Motor neuron (in vitro differentiated cells): Measurements from ENCODE around the gene SELENOF. TPM values are rescaled to one million over a fixed set of nuclear protein-coding genes. Genes with fewer than 3 reads are reported as not detected.

Experiments
- ATAC-seq, 8 experiments: fragments of 200-7000 bp; cut with Tn5 transposase; replicated peaks in 6 of 8; 2 replicates each; pipeline ENCODE4 v1.8.0; 2021; ENCODE audit warnings: mild to moderate bottlenecking in 8 of 8, moderate library complexity in 8 of 8
- H3K27ac ChIP-seq, 2 donors: fragments of 250-450 bp; sonication (Bioruptor Pico); 2 replicates each; pipeline ENCODE4 v1.9.0; 2021; ENCODE audit warnings: antibody characterized with exemption in 2 of 2, mild to moderate bottlenecking in 2 of 2, moderate library complexity in 1 of 2
- H3K4me1 ChIP-seq, 2 donors: fragments of 250-450 bp; sonication (Bioruptor Pico); replicated peaks in 1 of 2; 2 replicates each; pipeline ENCODE4 v1.6.1; 2021; ENCODE audit warnings: antibody characterized with exemption in 2 of 2, mild to moderate bottlenecking in 2 of 2, moderate library complexity in 1 of 2
- H3K4me3 ChIP-seq, 5 donors: fragments of 250-450 bp; sonication (Bioruptor Pico); 2 replicates each; pipeline ENCODE4 v1.9.0; 2021; ENCODE audit warnings: antibody characterized with exemption in 5 of 5, mild to moderate bottlenecking in 5 of 5, moderate library complexity in 4 of 5
- WGBS, 10 experiments: fragments of 450-650 bp; shearing (Covaris generic); methylation state at CpG; one replicate each; pipeline ENCODE4 v1.0.0; 2022; 5-methylcytosine and 5-hydroxymethylcytosine counted together
- in situ Hi-C, 9 experiments: fragments of 400-800 bp; cut with MboI; loops; one replicate each; pipeline ENCODE4 v1.15.0; 2021; ENCODE audit warnings: low sequenced_read_pairs in 9 of 9, low pct_unique_long_range_greater_than_20kb in 2 of 9; ENCODE audit not compliant: unreplicated experiment in 9 of 9
- total RNA-seq, 8 experiments: library from RNA; unstranded; fragments of 300-600 nt; gene quantifications; 2 replicates each; pipeline versions ENCODE4 v1.2.3 to v1.2.4, GENCODE V29; 2022

The SELENOF gene
- total RNA-seq = 100 to 1,000 TPM; 129 to 302 (median 173) TPM

DNA sequence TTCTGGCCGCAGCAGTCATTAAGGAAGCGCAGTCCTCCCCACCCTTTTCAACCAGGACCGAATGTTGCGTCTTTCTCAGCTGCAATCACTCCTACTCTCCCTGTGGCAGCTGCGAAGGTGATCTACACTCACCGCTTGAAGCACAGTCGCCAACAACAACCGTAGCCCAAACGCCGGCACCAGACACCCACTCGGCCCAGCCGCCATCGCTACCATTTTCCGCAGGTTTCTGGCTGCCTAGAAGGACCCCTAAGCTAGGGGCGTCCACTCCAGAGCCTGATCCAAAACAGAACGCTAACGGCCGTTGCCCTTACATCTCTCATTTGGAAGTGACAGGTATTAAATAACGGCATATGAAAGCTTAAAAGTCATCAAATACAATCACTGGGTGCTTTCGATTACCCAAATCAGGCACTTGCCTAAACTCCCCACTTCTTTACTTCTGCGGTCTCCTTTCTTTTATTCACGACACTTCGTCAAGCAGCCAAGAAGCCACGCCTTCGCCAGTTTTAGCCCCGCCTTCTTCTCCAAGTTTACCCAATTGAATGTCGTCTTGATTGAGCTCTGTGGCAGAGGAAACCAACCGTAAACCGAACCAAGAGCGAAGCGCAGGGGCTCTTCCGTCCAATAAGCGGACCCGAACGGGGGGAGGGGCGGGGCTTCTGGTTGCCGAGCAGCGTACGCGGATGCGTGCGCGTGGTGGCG, at the start of gene SELENOF:
SELENOF (minus strand) TSS at position 231 of the 705 bp plus-strand sequence; CDS start at position 216, 15 bp downstream.
- Histone ChIP-seq H3K4me1 (peaks cover 6 to 10% of the 10 kb centered on the region in 2 donors), H3K27ac (peak within 1 kb of the TSS; percentile 99 to 100), H3K4me3 (peak within 1 kb of the TSS; percentile 76 to 93 (median 84))
- ATAC-seq = peak; percentile 84 to 94 (median 92)
- in situ Hi-C loops = no loop called here
- WGBS, 10 experiments = 0 to 3% (median 1%) methylated on average over 6 to 35 of the region's 44 CpGs; no CpG with 5 or more reads in 1 of the 10 experiments

DNA sequence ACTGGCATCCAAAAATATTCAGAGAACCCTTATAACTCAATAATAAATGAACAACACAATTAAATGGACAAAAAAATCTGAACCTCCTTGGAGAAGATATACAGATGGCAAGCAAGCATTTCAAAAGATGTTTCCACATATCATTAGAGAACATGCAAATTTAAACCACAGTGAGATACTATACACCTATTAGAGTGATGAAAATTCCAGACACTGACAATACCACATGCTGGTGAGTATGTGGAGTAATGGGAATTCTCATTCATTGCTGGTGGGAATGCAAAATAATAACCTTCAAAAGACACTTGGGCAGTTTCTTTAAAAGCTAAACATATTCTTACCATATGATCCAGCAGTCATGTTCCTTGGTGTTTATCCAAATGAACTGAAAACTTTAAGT, 46.6 kb upstream of the SELENOF start:
- in situ Hi-C loops = loop anchor here in 1 of 9 experiments (25.0 kb wide), 1 partner anchor 123 kb away; no protein-coding TSS in a partner anchor
- Histone ChIP-seq H3K27ac (no peak overlapping the region), H3K4me3 (no peak overlapping the region), H3K4me1 (no peaks in the 10 kb centered on the region)
- ATAC-seq = peak in 2 of 8 experiments; percentile 23 to 61

DNA sequence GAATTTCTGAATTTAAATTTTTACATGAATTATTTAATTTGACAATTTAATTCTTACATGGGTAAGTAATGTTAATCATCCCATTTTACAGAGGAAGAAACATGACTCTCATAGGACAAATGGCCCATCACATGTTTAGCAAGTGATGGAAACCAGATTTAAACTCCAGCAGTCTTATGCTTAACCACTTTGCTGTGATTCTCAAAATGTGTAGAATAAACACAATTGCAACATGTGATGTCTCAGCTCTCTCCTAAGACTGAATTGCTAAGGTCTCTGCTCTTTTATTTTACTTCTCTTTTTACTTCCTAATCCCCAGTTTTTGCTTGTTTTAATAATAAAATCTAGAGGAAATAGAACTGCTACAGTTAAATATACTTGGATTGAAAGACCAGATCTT, 43.3 kb upstream of the SELENOF start:
- Histone ChIP-seq H3K4me3 (no peak overlapping the region), H3K27ac (no peak overlapping the region), H3K4me1 (peaks cover 0 to 10% of the 10 kb centered on the region in 2 donors)
- ATAC-seq = no peak
- in situ Hi-C loops = loop anchor here in 1 of 9 experiments (25.0 kb wide), 1 partner anchor 120 kb away; no protein-coding TSS in a partner anchor

DNA sequence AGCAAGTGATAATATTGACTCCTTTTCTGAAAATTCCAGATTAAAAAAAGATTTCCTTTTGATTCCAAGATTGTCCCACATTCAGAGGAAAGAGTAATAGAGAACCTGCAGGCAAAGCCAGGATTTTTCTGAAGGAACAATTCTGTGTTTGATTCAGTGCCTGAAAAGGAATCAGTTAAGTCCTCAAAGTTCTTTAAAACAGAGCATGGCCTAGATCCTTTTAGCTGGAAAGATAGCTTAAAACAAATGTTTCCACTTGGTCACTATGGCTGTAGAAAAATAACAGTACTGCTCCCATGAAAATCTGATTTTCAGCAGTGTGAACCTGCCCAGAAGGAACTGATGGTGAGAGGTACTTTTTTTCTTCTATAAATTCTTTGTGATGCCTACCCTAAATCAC, 42.3 kb upstream of the SELENOF start:
- Histone ChIP-seq H3K4me1 (peaks cover 8 to 17% of the 10 kb centered on the region in 2 donors), H3K4me3 (no peak overlapping the region), H3K27ac (no peak overlapping the region)
- ATAC-seq = no peak
- in situ Hi-C loops = loop anchor here in 1 of 9 experiments (25.0 kb wide), 1 partner anchor 119 kb away; no protein-coding TSS in a partner anchor

DNA sequence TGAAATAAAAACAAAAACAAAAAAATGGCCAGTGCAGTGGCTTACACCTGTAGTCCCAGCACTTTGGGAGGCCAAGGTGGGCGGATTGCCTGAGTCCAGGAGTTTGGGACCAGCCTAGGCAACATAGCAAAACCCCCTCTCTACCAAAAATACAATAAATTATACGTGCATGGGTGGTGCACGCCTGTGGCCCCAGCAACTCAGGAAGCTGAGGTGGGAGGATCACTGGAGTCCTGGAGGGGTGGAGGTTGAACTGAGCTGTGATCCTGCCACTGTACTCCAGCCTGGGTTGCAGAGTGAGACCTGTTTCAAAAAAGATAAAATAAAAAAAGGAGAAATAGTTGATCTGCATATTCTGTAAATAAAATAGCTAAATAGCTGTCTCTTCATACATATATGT, 41.8 kb upstream of the SELENOF start:
- 44 to 100% (median 93%) methylated on average over 1 to 3 of the region's 3 CpGs; no CpG with 5 or more reads in 4 of the 10 experiments for WGBS, 10 experiments
- peaks cover 12 to 21% of the 10 kb centered on the region in 2 donors for H3K4me1 ChIP-seq

DNA sequence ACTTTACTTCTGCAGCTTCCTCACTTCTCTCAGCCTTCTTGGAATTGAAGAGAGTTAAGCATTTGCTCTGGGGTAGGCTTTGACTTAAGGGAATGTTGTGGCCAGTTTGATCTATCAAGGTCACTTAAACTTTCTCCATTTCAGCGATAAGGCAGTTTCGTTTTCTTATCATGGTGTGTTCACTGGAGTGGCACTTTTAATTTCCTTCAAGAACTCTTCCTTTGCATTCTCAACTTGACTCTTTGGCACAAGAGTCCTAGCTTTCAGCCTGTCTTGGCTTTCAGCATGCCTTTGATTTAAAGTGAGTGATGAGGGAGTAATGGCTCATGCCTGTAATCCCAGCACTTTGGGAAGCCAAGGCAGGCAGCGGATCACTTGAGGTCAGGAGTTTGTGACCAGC, 39.2 kb upstream of the SELENOF start:
- in situ Hi-C loops = loop anchor here in 1 of 9 experiments (25.0 kb wide), 1 partner anchor 116 kb away; no protein-coding TSS in a partner anchor
- Histone ChIP-seq H3K27ac (no peak overlapping the region), H3K4me1 (peaks cover 18 to 21% of the 10 kb centered on the region in 2 donors), H3K4me3 (no peak overlapping the region)
- 56 to 69% (median 63%) methylated on average over 2 to 3 of the region's 3 CpGs; no CpG with 5 or more reads in 3 of the 10 experiments for WGBS, 10 experiments
- no peak for ATAC-seq

More for the DNA sequence above, 41.8 kb upstream of the SELENOF start:
- H3K4me3 ChIP-seq = no peak overlapping the region
- H3K27ac ChIP-seq = no peak overlapping the region
- peak in 1 of 8 experiments; percentile 81 for ATAC-seq
- in situ Hi-C loops = loop anchor here in 1 of 9 experiments (25.0 kb wide), 1 partner anchor 118 kb away; no protein-coding TSS in a partner anchor

DNA sequence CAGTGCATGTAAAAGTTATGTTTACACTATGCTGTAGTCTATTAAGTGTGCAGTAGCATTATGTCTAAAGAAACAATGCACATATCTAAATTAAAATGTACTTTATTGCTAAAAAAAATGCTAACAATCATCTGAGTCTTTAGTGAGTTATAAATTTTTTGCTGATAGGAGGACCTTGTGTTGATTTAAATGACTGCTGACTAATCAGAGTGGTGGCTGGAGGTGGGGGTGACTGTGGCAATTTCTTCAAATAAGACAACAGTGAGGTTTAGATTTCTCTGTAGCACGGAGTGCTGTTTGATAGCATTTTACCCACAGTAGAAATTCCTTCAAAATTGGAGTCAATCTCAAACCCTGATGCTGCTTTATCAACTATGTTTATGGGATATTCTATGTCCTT, 37.5 kb upstream of the SELENOF start:
- Histone ChIP-seq H3K4me3 (no peak overlapping the region), H3K4me1 (peaks cover 18 to 21% of the 10 kb centered on the region in 2 donors), H3K27ac (no peak overlapping the region)
- in situ Hi-C loops = loop anchor here in 1 of 9 experiments (25.0 kb wide), 1 partner anchor 114 kb away; no protein-coding TSS in a partner anchor
- 29 to 100% (median 100%) methylated on average over 1 of the region's 1 CpG; no CpG with 5 or more reads in 3 of the 10 experiments for WGBS, 10 experiments
- ATAC-seq = peak in 3 of 8 experiments; percentile 28 to 38 (median 30)

DNA sequence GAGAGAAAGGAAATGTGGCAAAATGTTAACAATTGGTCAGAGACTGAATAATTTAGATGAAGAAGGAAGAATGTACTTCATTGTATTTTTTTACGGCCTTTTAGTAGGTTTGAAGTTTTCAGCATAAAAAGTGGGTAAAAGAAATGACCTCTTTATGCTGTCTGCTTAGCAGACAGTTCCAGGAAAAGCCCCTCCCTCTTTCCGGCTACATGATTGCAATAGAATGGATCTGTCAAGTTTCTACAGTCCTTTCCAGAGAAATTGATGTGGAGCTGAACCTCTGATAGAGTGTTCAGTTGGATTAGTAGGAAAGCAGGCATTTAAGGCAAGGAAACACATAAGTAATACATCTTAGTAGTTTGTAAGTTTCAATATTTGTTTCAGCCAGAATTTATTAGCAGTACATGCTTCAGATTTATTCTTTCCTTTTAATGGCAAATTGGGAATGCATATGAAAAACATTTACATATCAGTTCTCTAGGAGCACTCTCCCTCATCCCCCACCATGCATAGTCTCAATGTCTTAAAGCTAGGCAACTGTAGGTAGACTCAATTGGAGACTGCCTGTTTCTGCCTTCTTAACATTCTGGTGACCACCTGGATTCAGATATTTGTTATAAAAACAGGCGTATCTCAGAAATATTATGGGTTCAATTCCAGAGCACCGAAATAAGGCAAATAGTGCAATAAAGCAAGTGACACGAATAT, 36.9 kb upstream of the SELENOF start:
- H3K4me1 ChIP-seq = peaks cover 18 to 21% of the 10 kb centered on the region in 2 donors
- WGBS, 10 experiments = 20 to 77% (median 61%) methylated on average over 2 to 5 of the region's 5 CpGs
- in situ Hi-C loops = loop anchor here in 1 of 9 experiments (25.0 kb wide), 1 partner anchor 114 kb away; no protein-coding TSS in a partner anchor
- no peak overlapping the region for H3K4me3 ChIP-seq
- ATAC-seq = peak; percentile 50 to 95 (median 78)
- no peak overlapping the region for H3K27ac ChIP-seq

DNA sequence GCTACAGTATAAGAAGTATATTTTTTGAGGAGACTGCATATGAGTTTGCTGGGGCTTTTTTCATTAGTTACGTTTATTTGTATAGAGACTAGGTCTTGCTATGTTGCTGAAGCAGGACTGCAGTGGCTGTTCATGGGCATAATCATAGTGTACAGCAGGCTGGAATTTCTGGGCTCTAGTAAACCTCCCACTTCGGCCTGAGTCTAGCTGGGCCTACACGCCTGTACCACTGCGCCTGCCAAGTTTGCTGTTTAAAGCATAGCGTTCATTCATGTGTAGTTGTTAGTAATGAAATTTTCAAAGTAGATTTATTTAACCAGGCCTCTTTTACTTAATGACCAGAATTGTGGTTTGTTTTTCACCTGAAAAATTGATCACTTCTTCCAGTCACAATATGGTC, 34.3 kb upstream of the SELENOF start:
- H3K27ac ChIP-seq = no peak overlapping the region
- H3K4me3 ChIP-seq = no peak overlapping the region
- WGBS, 10 experiments = 14 to 100% (median 96%) methylated on average over 1 to 5 of the region's 5 CpGs; no CpG with 5 or more reads in 1 of the 10 experiments
- peaks cover 17 to 18% of the 10 kb centered on the region in 2 donors for H3K4me1 ChIP-seq
- in situ Hi-C loops = no loop called here
- no peak for ATAC-seq

DNA sequence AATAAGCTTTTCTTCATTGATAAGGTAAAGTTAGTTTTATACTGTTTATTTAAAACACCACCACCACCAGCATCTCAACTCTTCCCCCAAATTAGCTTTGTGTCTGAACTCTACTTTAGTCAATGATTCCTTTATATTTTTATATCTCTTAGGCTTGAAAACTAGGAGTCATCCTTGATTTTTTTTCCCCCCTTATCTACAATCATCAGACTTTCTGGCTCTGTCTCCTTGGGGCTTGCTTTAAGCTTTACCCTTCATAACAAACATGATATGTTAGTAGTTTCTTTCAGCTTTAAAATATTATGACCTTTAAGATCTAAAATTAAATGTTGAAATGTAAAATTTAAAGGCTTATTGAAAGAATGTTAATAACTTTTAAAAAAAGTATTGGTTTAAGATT, 28.8 kb upstream of the SELENOF start:
- Histone ChIP-seq H3K4me1 (no peaks in the 10 kb centered on the region), H3K4me3 (no peak overlapping the region), H3K27ac (no peak overlapping the region)
- in situ Hi-C loops = no loop called here
- ATAC-seq = no peak

DNA sequence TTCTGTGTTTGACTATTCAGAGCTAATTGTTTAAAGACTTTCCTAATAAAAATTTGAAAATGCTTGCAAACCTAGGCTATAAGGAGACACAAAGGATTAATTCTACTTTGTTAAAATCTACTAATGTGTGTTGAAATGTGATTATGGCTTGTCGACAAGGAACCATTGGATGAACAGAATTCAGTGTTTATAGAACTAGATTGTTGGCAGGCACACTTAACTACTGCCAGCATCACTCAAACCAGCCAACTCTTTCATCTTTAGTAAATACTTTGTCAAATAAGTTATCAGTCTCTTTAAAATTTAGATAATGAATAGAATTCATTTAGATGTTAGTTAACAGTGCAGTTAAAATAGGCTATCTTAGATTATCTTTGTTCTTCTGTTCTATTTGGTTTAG, 28.1 kb upstream of the SELENOF start:
- whole genome bisulfite sequencing, 10 experiments = 17 to 100% (median 49%) methylated on average over 1 of the region's 1 CpG; no CpG with 5 or more reads in 2 of the 10 experiments
- no peak for ATAC-seq

DNA sequence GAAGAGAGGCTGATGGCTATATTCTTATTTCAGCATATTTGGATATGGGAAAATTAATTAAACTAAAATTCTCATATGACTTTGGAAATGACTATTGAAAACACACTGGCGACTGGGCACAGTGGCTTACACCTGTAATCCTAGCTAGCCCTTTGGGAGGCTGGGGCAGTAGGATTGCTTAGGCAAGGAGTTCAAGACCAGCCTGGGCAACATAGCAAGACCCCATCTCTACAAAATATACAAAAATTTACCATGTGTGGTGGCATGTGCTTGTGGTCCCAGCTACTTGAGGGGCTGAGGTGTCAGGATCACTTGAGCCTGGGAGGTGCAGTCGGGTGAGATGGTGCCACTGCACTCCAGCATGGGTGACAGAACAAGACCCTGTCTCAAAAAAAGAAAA, 26.7 kb upstream of the SELENOF start:
- ATAC-seq = no peak
- 75 to 100% (median 100%) methylated on average over 1 to 2 of the region's 2 CpGs; no CpG with 5 or more reads in 1 of the 10 experiments for WGBS, 10 experiments
- in situ Hi-C loops = no loop called here
- Histone ChIP-seq H3K27ac (no peak overlapping the region), H3K4me3 (no peak overlapping the region), H3K4me1 (no peaks in the 10 kb centered on the region)

More for the DNA sequence above, 28.1 kb upstream of the SELENOF start:
- in situ Hi-C loops = no loop called here
- Histone ChIP-seq H3K4me1 (no peaks in the 10 kb centered on the region), H3K27ac (no peak overlapping the region), H3K4me3 (no peak overlapping the region)

DNA sequence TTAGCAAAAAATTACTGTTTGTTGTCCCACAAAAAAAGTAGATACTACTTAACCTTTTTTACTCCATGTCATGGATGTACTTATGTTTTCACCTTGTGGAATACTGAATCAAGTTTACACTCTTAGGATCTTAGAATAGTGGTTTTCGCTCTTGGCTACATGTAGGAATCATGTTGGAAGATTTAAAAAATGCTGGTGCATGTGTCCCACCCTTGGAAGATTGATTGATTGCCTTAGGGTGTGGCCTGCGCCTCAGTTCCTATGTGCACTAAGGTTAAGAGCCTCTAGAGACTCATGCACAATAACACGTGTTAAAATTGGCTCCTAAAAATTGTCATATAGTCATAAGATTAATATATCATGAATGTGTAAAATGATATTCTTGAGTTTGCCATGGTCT, 25.5 kb upstream of the SELENOF start:
- Histone ChIP-seq H3K4me3 (no peak overlapping the region), H3K4me1 (peaks cover 0 to under 1% of the 10 kb centered on the region in 2 donors), H3K27ac (no peak overlapping the region)
- no peak for ATAC-seq
- 76 to 100% (median 89%) methylated on average over 1 to 3 of the region's 3 CpGs; no CpG with 5 or more reads in 1 of the 10 experiments for WGBS, 10 experiments
- in situ Hi-C loops = no loop called here
